Stomach (tissue), 4 donors: Measurements from ENCODE around the gene SLC35F3.

ENCODE experiments used
- EP300 ChIP-seq: sonication (generic); formaldehyde crosslinking; IDR thresholded peaks from one replicate; pipeline ENCODE4 v1.6.1; 2017; ENCODE audit warnings: antibody characterized with exemption
- POLR2A ChIP-seq, 4 donors: fragments of 450-650 bp; IDR thresholded peaks; one replicate each; pipeline ENCODE4 v1.6.1; 2016; ENCODE audit warnings: antibody characterized with exemption in 4 of 4, control low read depth in 2 of 4, mild to moderate bottlenecking in 1 of 4, moderate library complexity in 1 of 4
- POLR2AphosphoS5 ChIP-seq, 3 donors: sonication (generic); formaldehyde crosslinking; IDR thresholded peaks; one replicate each; pipeline ENCODE4 v1.6.1; 2016; ENCODE audit warnings: antibody characterized with exemption in 3 of 3
- TF ChIP-seq, protein P1 (sequence below), 7 experiments: fragments of 450-650 bp in 4 of 7; fragments of 200-600 bp in 3 of 7; sonication (generic) in 3 of 7; IDR thresholded peaks; one replicate each; pipeline ENCODE4 v1.5.1; 2016 to 2019; ENCODE audit warnings: antibody characterized with exemption in 7 of 7, control low read depth in 2 of 7, mild to moderate bottlenecking in 1 of 7

DNA sequence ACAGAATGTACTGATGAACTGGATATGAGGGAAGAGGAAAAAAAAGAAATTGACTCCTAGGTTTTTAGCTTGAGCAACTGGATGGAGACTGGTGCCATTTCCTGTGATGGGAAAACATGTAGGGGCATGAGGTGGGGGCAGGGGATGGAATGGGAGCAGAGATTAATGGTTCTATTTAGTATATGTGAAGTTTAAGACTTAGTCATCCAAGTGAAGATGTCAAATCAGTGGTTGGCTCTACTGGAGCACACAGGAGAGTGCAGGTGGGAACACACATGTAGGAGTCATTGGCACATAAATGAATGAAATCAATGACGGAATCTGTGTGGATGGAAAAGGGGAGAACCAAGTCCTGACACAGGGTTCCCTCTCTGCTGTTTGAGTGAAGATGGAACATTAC lies 244.3 kb downstream of the SLC35F3 start:
- no peak for TF ChIP-seq POLR2AphosphoS5 (IDR thresholded peaks at IDR 0.05)
- TF ChIP-seq, protein P1, sequence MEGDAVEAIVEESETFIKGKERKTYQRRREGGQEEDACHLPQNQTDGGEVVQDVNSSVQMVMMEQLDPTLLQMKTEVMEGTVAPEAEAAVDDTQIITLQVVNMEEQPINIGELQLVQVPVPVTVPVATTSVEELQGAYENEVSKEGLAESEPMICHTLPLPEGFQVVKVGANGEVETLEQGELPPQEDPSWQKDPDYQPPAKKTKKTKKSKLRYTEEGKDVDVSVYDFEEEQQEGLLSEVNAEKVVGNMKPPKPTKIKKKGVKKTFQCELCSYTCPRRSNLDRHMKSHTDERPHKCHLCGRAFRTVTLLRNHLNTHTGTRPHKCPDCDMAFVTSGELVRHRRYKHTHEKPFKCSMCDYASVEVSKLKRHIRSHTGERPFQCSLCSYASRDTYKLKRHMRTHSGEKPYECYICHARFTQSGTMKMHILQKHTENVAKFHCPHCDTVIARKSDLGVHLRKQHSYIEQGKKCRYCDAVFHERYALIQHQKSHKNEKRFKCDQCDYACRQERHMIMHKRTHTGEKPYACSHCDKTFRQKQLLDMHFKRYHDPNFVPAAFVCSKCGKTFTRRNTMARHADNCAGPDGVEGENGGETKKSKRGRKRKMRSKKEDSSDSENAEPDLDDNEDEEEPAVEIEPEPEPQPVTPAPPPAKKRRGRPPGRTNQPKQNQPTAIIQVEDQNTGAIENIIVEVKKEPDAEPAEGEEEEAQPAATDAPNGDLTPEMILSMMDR (IDR thresholded peaks at IDR 0.05), result no peak
- no peak for TF ChIP-seq EP300
- no peak for TF ChIP-seq POLR2A (IDR thresholded peaks at IDR 0.05)
